PC-9 (cell line): ENCODE results near the gene TBX10.

Experiments
- CTCF ChIP-seq: fragments of 200-600 bp; sonication (generic); conservative IDR thresholded peaks from 2 replicates; pipeline ENCODE4 v1.6.1; 2017; ENCODE audit warnings: mixed run types, antibody characterized with exemption, mild to moderate bottlenecking, moderate library complexity
- EZH2 ChIP-seq: fragments of 200-600 bp; sonication (generic); IDR thresholded peaks from 2 replicates; pipeline ENCODE4 v1.8.0; 2017; ENCODE audit warnings: antibody characterized with exemption, low read depth

- TF ChIP-seq CTCF (peak; percentile 59), EZH2 (no peak)
Observed at GRCh38 chr11:67648140-67648795, 8.7 kb upstream of the TBX10 start.
